NCI-H69 (cell line): ENCODE data around the gene STARD10.
A peak's percentile ranks its signal among the peaks of the same experiment; 100 is the strongest.

Experiments used
- DNase-seq: peaks from one replicate; lab custom pipeline; 2025; lab: John Stamatoyannopoulos, UW

STARD10 gene

GRCh38 chr11:72744474-72744873 is 49.4 kb downstream of the STARD10 start:
- DNase-seq: no peak

- peak; percentile 34 for DNase-seq
Measured at GRCh38 chr11:72743321-72744221, 50.3 kb downstream of the STARD10 start.

GRCh38 chr11:72742513-72743320 is 51.1 kb downstream of the STARD10 start:
- no peak for DNase-seq

- no peak for DNase-seq
Measured at GRCh38 chr11:72741849-72742512, 51.9 kb downstream of the STARD10 start.

- DNase-seq: no peak
Measured at GRCh38 chr11:72741429-72741833, 52.4 kb downstream of the STARD10 start.

GRCh38 chr11:72740562-72741428 is 53.1 kb downstream of the STARD10 start:
- no peak for DNase-seq

GRCh38 chr11:72740060-72740424 is 53.8 kb downstream of the STARD10 start:
- no peak for DNase-seq

- no peak for DNase-seq
Measured at GRCh38 chr11:72739240-72740059, 54.4 kb downstream of the STARD10 start.

GRCh38 chr11:72738199-72739141 is 55.4 kb downstream of the STARD10 start:
- no peak for DNase-seq

- no peak for DNase-seq
Measured at GRCh38 chr11:72737336-72737735, 56.5 kb downstream of the STARD10 start.

- DNase-seq: no peak
Measured at GRCh38 chr11:72736452-72737069, 57.3 kb downstream of the STARD10 start.

- peak; percentile 23 for DNase-seq
Measured at GRCh38 chr11:72735495-72736027, 58.3 kb downstream of the STARD10 start.

- no peak for DNase-seq
Measured at GRCh38 chr11:72732329-72732728, 61.5 kb downstream of the STARD10 start.

GRCh38 chr11:72730737-72731136 is 63.1 kb downstream of the STARD10 start:
- no peak for DNase-seq

- no peak for DNase-seq
Measured at GRCh38 chr11:72730243-72730642, 63.6 kb downstream of the STARD10 start.

GRCh38 chr11:72727521-72727920 is 66.3 kb downstream of the STARD10 start:
- DNase-seq: no peak

- no peak for DNase-seq
Measured at GRCh38 chr11:72726266-72727220, 67.3 kb downstream of the STARD10 start.

- no peak for DNase-seq
Measured at GRCh38 chr11:72725724-72726028, 68.2 kb downstream of the STARD10 start.
